Amniotic stem cell (primary cell): ENCODE data around the gene NKX1-1.

Experiments used
- DNase-seq: peaks from one replicate; lab custom pipeline; 2025; lab: John Stamatoyannopoulos, UW

The NKX1-1 gene

GRCh38 chr4:1385373-1386340 is 20.6 kb downstream of the NKX1-1 start:
- DNase-seq: no peak

- no peak for DNase-seq
Measured at GRCh38 chr4:1384675-1385372, 21.4 kb downstream of the NKX1-1 start.

DNA sequence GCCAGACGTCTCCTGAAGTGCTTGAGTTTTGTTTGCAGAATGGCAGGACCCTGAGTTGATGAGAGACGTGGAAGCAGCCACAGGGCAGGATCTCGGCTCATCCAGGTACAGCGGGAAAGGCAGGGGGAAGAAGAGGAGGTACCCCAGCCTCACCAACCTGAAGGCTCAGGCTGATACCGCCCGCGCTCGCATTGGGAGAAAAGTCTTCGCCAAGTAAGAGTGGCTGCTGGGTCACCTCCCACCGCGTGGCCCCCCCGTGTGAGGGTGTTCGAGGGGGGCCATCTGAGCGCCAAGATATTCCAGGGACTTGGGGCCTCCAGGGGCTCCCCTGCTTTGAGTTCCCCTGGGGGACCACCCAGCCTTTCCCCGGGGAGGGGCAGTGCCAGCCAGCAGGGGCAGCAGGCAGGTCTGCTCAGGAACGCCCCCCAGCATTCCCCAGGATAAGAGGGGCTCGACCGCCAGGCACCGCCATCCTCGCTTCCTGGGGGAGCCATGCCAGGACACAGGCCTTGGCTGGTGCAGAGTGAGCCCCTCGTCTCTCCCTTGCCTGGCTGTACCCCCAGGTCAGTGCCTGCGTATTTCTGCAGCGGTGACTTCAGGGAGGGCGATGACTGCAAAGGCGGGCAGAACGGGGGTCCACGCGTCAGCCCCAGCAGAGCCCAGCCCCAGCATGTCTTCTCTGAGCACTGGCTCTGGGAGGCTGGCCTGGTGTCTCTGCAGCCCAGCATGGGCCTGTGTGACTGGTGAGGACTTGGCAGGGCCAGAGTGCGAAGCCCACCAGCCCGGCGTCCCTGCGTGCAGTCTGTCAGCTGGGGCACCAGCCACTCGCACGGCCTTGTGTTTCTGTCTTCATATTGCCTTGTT is 22.3 kb downstream of the NKX1-1 start:
- DNase-seq: no peak

DNA sequence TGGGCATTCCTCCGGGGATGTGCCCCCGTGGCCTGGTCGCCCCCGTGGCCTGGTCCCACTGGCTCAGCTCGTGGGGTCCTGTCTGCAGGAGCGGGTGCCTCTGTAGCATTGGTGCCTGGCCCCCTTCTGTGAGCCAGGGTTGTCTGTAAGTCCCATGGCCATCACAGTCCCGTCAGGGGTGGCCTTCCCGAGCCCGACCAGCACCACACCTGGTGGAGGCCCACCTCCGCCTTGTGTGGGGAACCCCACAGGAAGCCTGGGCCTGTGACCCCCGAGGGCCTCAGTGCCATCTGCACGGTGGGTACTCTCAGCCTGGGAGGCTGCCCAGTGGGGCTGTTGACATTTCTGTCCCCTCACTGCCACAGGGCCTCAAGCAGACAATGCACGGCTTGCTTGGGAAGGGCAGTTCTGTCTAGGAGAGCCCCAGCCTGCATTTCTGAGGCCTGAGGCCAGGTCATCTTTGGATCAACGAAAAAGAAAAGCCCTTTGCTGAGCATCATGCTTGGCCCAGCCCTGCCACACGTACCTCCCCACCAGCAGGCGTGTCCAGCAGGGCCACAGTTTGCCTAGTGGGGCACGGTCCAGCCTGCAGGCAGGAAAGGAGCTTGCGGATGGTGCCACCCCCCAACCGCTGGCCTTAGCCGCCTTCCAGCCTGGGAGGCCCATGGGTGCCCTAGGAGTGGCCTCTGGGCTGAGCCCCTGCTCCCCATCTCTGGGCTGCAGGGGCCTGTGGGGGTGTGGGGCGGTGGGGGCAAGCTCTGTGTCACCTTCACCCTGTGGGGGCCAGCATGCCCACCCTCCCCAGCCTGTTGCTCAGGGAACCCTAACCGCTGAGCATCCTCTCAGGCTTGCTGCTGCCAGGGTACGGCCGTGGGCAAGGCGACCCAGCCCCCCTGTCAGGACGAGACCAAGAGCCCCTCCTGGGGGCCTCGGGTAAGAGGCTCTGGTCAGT is 23.2 kb downstream of the NKX1-1 start:
- DNase-seq: no peak

- no peak for DNase-seq
Measured at GRCh38 chr4:1381944-1382541, 24.2 kb downstream of the NKX1-1 start.

DNA sequence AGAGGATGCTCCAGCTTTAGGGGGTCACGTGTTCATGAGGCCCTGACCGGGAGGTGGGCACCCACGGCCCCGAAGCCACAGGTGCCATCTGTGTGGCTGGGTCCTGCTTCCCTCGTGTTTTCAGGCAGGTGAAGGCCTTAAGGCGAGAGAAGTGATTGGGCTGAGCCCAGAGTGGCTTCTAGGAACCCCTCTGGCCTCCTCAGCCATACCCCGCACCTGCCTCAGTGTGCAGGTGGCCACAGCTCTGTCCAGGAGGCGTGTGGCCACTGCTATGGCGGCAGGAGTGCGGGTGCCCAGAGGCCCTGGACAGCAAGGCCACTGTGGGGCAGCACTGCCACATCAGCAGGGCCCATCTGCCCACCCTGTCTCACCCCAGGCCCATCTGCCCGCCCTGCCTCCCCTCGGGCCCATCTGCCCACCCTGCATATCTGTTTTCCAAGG is 25.0 kb downstream of the NKX1-1 start:
- no peak for DNase-seq

DNA sequence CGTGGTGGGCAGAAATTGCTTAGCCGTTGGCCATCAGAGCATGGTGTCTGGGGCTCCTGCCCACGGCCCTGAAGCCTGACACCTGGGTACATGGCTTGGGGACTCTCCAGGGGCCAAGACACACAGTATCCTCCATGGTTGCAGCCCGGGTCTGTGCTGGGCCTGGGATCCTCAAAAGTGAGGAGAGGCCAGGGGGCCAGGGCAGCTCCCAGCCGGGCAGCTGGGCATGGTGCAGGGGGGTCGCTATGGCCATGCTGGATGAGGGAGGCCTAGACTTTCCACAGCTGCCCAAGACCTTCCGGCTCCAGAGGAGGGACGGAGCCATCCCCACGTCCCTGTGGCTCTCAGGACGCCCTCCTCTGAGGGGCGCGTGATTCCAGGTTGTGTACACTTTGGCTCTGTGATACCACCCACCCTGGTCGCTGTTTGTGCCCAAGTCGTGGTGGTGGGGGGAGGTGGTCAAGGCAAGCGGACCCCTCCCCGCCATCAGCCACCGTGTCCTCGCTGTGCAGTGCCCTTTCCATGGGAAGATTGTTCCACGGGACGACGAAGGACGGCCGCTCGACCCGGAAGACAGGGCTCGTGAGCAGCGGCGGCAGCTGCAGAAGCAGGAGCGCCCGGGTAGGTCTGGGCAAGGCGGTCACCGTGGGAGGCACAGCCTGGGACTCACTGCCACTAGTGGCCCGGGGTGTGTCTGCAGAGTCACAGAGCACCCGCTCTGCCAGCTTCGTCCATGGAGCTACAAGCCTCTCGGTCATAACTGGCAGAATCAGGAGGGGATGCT is 25.7 kb downstream of the NKX1-1 start:
- DNase-seq: no peak

DNA sequence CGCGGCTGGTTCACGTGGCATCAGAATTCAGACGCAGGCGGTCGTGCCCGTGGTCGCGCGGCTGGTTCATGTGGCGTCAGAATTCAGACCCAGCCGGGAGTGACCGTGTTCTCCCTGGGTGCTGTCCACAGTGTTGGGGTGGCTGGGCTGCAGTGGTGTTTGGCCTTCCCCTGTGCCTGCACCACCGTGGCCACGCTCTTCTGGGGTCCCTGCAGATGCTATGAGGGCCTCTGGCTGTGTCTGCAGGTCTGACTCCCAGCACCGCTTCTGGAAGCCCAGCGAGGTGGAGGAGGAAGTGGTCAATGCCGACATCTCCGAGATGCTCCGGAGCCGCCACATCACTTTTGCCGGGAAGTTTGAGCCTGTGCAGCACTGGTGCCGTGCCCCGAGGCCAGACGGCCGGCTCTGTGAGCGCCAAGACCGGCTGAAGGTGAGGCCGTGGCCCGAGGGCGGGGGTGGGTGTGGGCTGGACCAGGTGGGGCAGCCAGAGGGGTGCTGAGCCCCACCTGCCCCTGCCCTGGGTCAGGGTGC is 26.4 kb downstream of the NKX1-1 start:
- no peak for DNase-seq

- DNase-seq: no peak
Measured at GRCh38 chr4:1379351-1379781, 26.9 kb downstream of the NKX1-1 start.

DNA sequence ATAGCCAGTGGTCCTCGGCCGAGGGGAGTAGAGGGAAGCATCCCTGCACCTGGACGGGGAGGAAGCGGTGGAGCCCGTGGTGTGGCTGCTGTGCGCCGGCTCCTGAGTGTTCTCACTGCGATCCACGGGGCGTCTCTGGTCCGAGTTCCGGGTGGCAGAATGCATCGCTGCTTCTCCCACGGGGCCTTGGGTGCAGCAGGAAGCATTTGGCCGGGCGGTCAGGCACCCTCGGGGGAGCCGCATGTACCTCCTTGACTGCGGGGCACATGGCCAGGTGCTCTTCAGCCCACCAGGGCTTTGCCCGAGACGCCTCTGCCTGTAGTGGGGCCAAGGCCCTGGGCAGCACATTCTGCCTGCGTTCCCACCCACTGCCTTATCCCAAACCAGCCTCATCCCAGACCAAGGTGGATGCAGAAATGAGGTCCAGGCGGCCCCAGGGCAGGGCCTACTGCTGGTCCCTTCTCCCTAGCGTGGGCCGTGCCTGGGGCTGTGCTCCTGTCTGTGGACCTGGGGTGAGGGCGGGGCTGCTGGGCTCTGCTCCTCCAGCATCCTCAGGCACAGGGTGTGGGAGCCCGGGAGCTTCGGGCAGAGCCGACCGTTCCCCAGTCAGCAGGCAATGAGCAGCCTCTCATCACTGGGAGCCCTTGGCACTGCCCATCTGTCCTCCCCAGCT is 27.5 kb downstream of the NKX1-1 start:
- DNase-seq: no peak

GRCh38 chr4:1377606-1378261 is 28.5 kb downstream of the NKX1-1 start:
- DNase-seq: no peak

DNA sequence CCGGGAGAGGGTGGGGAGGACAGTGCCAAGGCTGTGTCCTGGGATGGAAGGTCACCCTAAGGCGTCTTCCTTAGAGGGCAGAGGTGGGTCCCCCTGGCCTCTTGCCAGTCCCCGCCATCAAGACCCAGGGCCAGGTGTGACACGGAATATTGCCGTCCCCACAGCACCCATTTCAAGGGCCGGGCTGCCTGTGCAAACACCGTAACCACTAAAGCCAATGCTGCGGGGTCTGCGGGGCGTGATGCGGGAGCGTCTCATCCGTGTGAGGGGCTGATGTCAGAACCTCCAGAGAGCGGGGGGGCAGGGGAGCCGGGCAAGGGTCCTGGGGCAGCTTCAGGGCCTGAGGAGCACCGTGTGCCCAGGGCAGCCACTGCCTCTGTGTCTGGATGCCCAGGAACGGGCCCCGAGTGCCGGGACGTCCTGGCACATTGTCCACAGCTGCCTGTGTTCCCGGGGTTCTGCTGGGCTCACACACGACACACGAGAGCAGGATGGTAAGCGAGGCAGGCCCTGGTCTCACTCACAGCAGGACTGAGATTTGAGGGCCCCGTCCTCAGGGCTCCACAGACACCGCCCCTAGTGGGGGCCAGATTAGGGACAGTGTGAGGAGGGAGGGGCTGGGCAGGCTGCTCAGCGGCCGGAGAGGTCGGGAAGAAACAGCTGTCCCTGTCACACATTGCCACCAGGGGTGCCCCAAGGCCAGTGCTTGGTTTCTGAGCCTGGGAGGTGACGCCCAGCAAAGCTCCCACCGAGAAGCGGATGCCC is 29.2 kb downstream of the NKX1-1 start:
- DNase-seq: no peak

DNA sequence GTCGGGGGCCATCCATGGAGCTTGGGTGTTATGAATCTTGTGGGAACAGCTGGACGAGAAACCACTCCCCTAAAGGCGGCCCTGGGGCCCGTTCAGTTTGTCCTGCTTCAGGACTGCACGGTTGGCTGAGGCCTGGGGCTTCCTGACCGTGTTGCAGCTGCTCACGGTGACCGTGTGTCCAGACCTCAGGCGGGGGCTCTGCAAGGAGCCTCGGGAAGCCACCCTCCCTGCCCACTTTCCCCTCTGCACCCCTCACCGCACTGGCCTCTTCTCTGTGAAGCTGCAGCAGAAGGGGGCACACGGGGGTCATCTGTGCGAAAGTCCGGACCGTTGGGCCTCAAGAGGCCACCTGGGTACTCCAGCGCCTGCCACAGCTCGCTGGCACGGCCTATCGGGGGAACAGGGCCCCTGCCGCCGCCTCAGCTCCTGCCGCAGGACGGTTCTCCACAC is 29.8 kb downstream of the NKX1-1 start:
- no peak for DNase-seq

DNA sequence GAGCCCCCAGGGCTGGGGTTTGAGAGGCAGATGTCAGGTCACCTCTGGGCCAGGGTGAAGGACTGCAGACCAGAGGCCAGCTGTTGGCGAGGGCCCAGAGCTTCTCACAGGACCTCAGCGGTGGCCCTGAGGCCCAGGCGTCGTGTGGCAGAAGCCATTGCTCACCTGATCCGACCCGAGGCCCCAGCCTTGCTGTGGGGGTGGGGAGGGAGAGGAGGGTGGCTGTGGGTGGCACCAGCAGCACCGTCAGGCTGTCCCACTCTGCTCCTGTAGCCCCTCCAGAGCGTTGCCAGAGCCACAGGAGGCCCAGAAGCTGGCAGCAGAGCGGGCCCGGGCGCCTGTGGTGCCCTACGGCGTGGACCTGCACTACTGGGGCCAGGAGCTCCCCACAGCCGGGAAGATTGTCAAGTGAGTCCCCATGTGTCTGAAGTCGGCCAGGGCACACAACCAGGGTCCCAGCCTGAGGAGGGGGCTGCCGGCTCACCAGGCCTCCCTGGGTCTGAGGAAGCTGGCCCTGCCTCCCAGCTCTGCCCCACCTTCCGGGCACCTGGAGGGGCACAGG is 30.4 kb downstream of the NKX1-1 start:
- DNase-seq: no peak

GRCh38 chr4:1375051-1375721 is 31.1 kb downstream of the NKX1-1 start:
- DNase-seq: no peak

DNA sequence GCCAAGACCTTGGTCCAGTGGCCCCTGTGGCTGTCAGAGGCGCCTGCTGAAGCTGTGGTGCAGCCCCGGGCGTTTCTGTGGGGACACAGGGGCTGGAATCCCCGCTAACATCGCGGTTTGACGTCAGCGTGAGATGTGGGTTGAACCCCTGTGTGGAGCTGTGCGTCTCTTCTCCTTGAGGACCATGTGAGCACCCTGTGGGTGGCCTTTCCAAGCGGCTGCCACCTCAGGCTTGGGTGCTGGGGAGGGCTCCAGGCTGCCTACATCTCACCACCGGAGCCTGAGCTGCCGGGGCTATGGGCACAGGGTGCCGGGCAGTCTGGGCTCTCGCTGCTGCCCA is 31.6 kb downstream of the NKX1-1 start:
- DNase-seq: no peak
